PC-9 (cell line): ENCODE measurements around the gene HHIPL1. TPM values are rescaled to one million over a fixed set of nuclear protein-coding genes. Genes with fewer than 3 reads are reported as not detected.

Experiments
- BruUV-seq: library from RNA; stranded (reverse); fragments of 400-500 nt; replicated peaks from 2 replicates; lab custom pipeline; 2021; lab: Mats Ljungman, UMichigan
- CTCF ChIA-PET: fragments of 300-600 bp; sonication (Branson Sonifier 250); formaldehyde crosslinking; loops from one replicate; lab custom pipeline; 2022; ENCODE audit warnings: antibody characterized with exemption; lab: Charles Lee
- POLR2A ChIA-PET: fragments of 300-600 bp; sonication (Branson Sonifier 250); formaldehyde crosslinking; loops from one replicate; lab custom pipeline; 2022; ENCODE audit warnings: antibody characterized with exemption; ENCODE audit not compliant: unreplicated experiment; lab: Charles Lee
- DNase-seq, 2 experiments: peaks; one replicate each; pipeline versions ENCODE4 v3.0.0 to v3.0.0-alpha.2; 2015 to 2022; ENCODE audit warnings: mixed read lengths in 1 of 2
- H2AFZ ChIP-seq: fragments of 200-600 bp; sonication (generic); 2 replicates; pipeline ENCODE4 v1.8.1; 2017; ENCODE audit warnings: antibody characterized with exemption
- H3F3A ChIP-seq: fragments of 200-600 bp; sonication (generic); 2 replicates; pipeline ENCODE4 v1.8.1; 2017; ENCODE audit warnings: antibody characterized with exemption, mild to moderate bottlenecking, low read depth; ENCODE audit not compliant: insufficient read depth
- H3K27ac ChIP-seq: fragments of 200-600 bp; sonication (generic); 2 replicates; pipeline ENCODE4 v1.6.1; 2016; ENCODE audit warnings: mixed run types
- H3K27me3 ChIP-seq: fragments of 200-600 bp; sonication (generic); 2 replicates; pipeline ENCODE4 v1.6.1; 2016; ENCODE audit warnings: low read depth, mixed run types; ENCODE audit not compliant: insufficient read depth
- H3K36me3 ChIP-seq: fragments of 200-600 bp; sonication (generic); 2 replicates; pipeline ENCODE4 v1.6.1; 2016; ENCODE audit warnings: low read depth, mixed run types
- H3K4me1 ChIP-seq: fragments of 200-600 bp; sonication (generic); replicated peaks from 2 replicates; pipeline ENCODE4 v1.6.1; 2016; ENCODE audit warnings: mixed run types; ENCODE audit not compliant: insufficient read depth
- H3K4me2 ChIP-seq: fragments of 200-600 bp; sonication (generic); 2 replicates; pipeline ENCODE4 v1.6.1; 2017; ENCODE audit warnings: mixed run types
- H3K4me3 ChIP-seq: fragments of 200-600 bp; sonication (generic); 2 replicates; pipeline ENCODE4 v1.6.1; 2016; ENCODE audit warnings: mixed run types
- H3K79me2 ChIP-seq: fragments of 200-600 bp; sonication (generic); 2 replicates; pipeline ENCODE4 v1.6.1; 2017; ENCODE audit warnings: low read depth, mixed run types
- H3K9me2 ChIP-seq: fragments of 200-600 bp; sonication (generic); 2 replicates; pipeline ENCODE4 v1.8.1; 2017; ENCODE audit warnings: mild to moderate bottlenecking; ENCODE audit not compliant: insufficient read depth
- H3K9me3 ChIP-seq: fragments of 200-600 bp; sonication (generic); 2 replicates; pipeline ENCODE4 v1.8.1; 2016; ENCODE audit warnings: low read depth; ENCODE audit not compliant: insufficient read depth
- H4K20me1 ChIP-seq: fragments of 200-600 bp; sonication (generic); 2 replicates; pipeline ENCODE4 v1.8.1; 2017; ENCODE audit not compliant: insufficient read depth
- CTCF ChIP-seq: fragments of 200-600 bp; sonication (generic); conservative IDR thresholded peaks from 2 replicates; pipeline ENCODE4 v1.6.1; 2017; ENCODE audit warnings: mixed run types, antibody characterized with exemption, mild to moderate bottlenecking, moderate library complexity
- EZH2 ChIP-seq: fragments of 200-600 bp; sonication (generic); IDR thresholded peaks from 2 replicates; pipeline ENCODE4 v1.8.0; 2017; ENCODE audit warnings: antibody characterized with exemption, low read depth
- intact Hi-C: fragments of 100-400 bp; cut with micrococcal nuclease; formaldehyde crosslinking; loops from one replicate; pipeline ENCODE4 v1.10.0; 2022; ENCODE audit not compliant: unreplicated experiment
- total RNA-seq: library from RNA; stranded (reverse); gene quantifications from 2 replicates; pipeline ENCODE4 v1.2.3, GENCODE V29; 2021

Gene HHIPL1
- total RNA-seq, 1 experiment from 2014 or later: 0.28 TPM

DNA sequence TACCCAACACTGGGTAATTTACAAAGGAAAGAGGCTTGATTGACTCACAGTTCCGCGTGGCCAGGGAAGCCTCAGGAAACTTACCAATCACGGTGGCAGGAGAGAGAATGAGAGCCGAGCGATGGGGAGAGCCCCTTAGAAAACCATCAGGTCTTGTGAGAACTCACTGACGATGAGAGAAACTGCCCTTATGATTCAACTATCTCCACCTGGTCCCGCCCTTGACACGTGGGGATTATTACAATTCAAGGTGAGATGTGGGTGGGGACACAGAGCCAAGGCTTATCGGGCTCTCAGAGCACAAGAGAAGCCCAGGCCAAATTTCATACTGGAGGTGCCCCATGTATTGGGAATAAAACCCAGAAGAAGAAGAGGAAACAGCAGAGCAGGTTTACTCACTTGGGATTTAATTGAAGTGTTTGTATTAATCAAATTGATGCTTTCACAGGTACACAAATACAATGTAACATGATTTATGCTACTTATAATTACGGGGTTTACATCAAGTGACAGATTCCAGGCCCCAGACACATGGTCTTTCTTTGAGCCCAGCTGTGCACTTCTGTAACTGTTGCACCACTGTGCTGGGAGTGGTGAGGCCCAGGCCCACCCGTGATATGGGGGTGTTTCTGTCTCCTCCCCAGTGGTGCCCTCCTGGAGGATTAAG is 32.7 kb upstream of the HHIPL1 start:
- Histone ChIP-seq H3F3A (no peaks in the 10 kb centered on the region), H4K20me1 (no peaks in the 10 kb centered on the region), H2AFZ (no peak overlapping the region), H3K79me2 (no peaks in the 10 kb centered on the region), H3K4me1 (no peaks in the 10 kb centered on the region), H3K4me2 (no peak overlapping the region), H3K9me3 (no peaks in the 10 kb centered on the region), H3K27ac (no peak overlapping the region), H3K27me3 (no peaks in the 10 kb centered on the region), H3K4me3 (no peak overlapping the region), H3K36me3 (no peaks in the 10 kb centered on the region), H3K9me2 (no peaks in the 10 kb centered on the region)
- no TSS peak for BruUV-seq
- intact Hi-C loops: no loop called here
- TF ChIP-seq EZH2 (no peak), CTCF (no peak)
- CTCF ChIA-PET: no interaction called here
- POLR2A ChIA-PET: interaction anchor here (0.7 to 0.9 kb wide), 2 partner anchors 42 to 67 kb away, joined by 4 to 12 read pairs; no protein-coding TSS in a partner anchor
- DNase-seq: no peak

- Histone ChIP-seq H4K20me1 (no peaks in the 10 kb centered on the region), H3K9me3 (no peaks in the 10 kb centered on the region), H3K4me3 (no peak overlapping the region), H3K79me2 (no peaks in the 10 kb centered on the region), H3F3A (no peaks in the 10 kb centered on the region), H3K9me2 (no peaks in the 10 kb centered on the region), H3K4me2 (no peak overlapping the region), H3K27ac (no peak overlapping the region), H2AFZ (no peak overlapping the region), H3K4me1 (no peaks in the 10 kb centered on the region), H3K36me3 (no peaks in the 10 kb centered on the region), H3K27me3 (no peaks in the 10 kb centered on the region)
- no TSS peak for BruUV-seq
- ChIA-PET CTCF (no interaction called here), POLR2A (interaction anchor here (0.7 kb wide), 1 partner anchor 43 kb away, joined by 12 read pairs; no protein-coding TSS in a partner anchor)
- TF ChIP-seq CTCF (no peak), EZH2 (no peak)
- intact Hi-C loops: no loop called here
- DNase-seq: no peak
Measured at GRCh38 chr14:99612738-99613330, 32.1 kb upstream of the HHIPL1 start.

DNA sequence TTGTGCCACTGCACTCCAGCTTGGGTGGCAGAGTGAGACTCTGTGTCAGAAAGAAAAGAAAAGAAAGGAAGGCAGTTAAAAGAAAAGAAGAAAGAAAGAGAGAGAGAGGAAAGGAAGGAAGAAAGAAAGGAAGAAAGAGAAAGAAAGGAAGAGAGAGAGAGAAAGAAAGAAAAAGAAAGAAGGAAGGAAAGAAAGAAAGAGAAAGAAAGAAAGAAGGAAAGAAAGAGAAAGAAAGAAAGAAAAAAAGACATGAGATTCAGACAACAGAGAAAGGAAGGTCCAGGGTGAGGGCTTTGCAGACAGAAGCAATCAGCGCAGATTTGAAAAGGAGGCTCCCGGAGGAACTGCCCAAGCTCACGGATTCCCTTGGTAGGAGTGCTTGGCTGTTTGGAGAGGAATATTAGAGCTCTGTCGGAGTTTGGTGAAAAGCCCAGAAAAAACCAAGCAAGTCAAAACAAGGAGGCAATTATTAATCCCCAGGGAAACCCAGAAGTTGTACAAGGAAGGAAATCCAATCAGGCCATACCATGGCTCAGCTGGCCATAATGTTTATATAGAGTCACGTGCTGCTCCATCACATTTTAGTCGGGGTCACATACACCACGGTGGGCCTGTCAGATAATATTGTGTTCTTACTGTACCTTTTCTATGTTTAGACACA is 29.3 kb upstream of the HHIPL1 start:
- no peak for DNase-seq
- Histone ChIP-seq H3K79me2 (no peaks in the 10 kb centered on the region), H3K9me2 (no peaks in the 10 kb centered on the region), H3K9me3 (no peaks in the 10 kb centered on the region), H3F3A (no peaks in the 10 kb centered on the region), H3K4me3 (no peak overlapping the region), H3K27me3 (no peaks in the 10 kb centered on the region), H3K27ac (no peak overlapping the region), H4K20me1 (no peaks in the 10 kb centered on the region), H2AFZ (no peak overlapping the region), H3K36me3 (no peaks in the 10 kb centered on the region), H3K4me2 (no peak overlapping the region), H3K4me1 (no peaks in the 10 kb centered on the region)
- no TSS peak for BruUV-seq
- intact Hi-C loops: no loop called here
- TF ChIP-seq EZH2: no peak
- POLR2A ChIA-PET: no interaction called here
- CTCF ChIA-PET: no interaction called here
